ENCODE data around the gene TESK2.

- TF ChIP-seq POLR2A (IDR thresholded peaks at IDR 0.05) = no peak
- TF ChIP-seq, protein P1, sequence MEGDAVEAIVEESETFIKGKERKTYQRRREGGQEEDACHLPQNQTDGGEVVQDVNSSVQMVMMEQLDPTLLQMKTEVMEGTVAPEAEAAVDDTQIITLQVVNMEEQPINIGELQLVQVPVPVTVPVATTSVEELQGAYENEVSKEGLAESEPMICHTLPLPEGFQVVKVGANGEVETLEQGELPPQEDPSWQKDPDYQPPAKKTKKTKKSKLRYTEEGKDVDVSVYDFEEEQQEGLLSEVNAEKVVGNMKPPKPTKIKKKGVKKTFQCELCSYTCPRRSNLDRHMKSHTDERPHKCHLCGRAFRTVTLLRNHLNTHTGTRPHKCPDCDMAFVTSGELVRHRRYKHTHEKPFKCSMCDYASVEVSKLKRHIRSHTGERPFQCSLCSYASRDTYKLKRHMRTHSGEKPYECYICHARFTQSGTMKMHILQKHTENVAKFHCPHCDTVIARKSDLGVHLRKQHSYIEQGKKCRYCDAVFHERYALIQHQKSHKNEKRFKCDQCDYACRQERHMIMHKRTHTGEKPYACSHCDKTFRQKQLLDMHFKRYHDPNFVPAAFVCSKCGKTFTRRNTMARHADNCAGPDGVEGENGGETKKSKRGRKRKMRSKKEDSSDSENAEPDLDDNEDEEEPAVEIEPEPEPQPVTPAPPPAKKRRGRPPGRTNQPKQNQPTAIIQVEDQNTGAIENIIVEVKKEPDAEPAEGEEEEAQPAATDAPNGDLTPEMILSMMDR (IDR thresholded peaks at IDR 0.05) = no peak
- no peak for TF ChIP-seq POLR2AphosphoS5 (IDR thresholded peaks at IDR 0.05; ENCODE audit: insufficient read depth in 1 of 2, low read depth in 1 of 2)
Observed at GRCh38 chr1:45535988-45536766, 45.2 kb upstream of the TESK2 start.
